ENCODE results near the gene TMEM144. TPM values are rescaled to one million over a fixed set of nuclear protein-coding genes. Genes with fewer than 3 reads are reported as not detected.

The TMEM144 gene
- total and polyA plus RNA-seq, 4 donors: 0.56 to 2.8 (median 1.6) TPM

- no peak overlapping the region for H3K9ac ChIP-seq (ENCODE audit: low read depth in 1 of 2, low read length in 2 of 2)
- H3K27ac ChIP-seq (ENCODE audit: low read depth in 1 of 2, low read length in 2 of 2): no peak overlapping the region
- no peaks in the 10 kb centered on the region for H3K36me3 ChIP-seq (ENCODE audit: control insufficient read depth in 4 of 4, insufficient read depth in 3 of 4, low read depth in 1 of 4, low read length in 3 of 4)
- no peak for TF ChIP-seq FOXA1 (IDR thresholded peaks at IDR 0.05)
- TF ChIP-seq ZBTB33 (IDR thresholded peaks at IDR 0.05): no peak
- TF ChIP-seq JUND (IDR thresholded peaks at IDR 0.05): no peak
- TF ChIP-seq, protein P1, sequence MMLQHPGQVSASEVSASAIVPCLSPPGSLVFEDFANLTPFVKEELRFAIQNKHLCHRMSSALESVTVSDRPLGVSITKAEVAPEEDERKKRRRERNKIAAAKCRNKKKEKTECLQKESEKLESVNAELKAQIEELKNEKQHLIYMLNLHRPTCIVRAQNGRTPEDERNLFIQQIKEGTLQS (IDR thresholded peaks at IDR 0.05): no peak
- DNase-seq (ENCODE audit: low spot score): no peak
- no peak overlapping the region for H3K4me3 ChIP-seq (ENCODE audit: low read depth in 1 of 3, low read length in 3 of 3)
- H3K9me3 ChIP-seq (ENCODE audit: control insufficient read depth in 4 of 4, low read length in 3 of 4): peaks cover 3 to 6% (median 5%) of the 10 kb centered on the region in 4 donors
- no peaks in the 10 kb centered on the region for H3K27me3 ChIP-seq (ENCODE audit: control insufficient read depth in 4 of 4, insufficient read depth in 4 of 4, low read length in 3 of 4)
- no peaks in the 10 kb centered on the region for H3K4me1 ChIP-seq (ENCODE audit: control insufficient read depth in 4 of 4, insufficient read depth in 4 of 4, low read length in 3 of 4)
- WGBS: 88% methylated on average over 6 of the region's 6 CpGs
Observed at GRCh38 chr4:158290912-158291311, 80.6 kb downstream of the TMEM144 start.

- Histone ChIP-seq H3K27me3 (ENCODE audit: control insufficient read depth in 4 of 4, insufficient read depth in 4 of 4, low read length in 3 of 4) (no peaks in the 10 kb centered on the region), H3K9me3 (ENCODE audit: control insufficient read depth in 4 of 4, low read length in 3 of 4) (peaks cover 3 to 6% (median 5%) of the 10 kb centered on the region in 4 donors), H3K9ac (ENCODE audit: low read depth in 1 of 2, low read length in 2 of 2) (no peak overlapping the region), H3K27ac (ENCODE audit: low read depth in 1 of 2, low read length in 2 of 2) (no peak overlapping the region), H3K4me3 (ENCODE audit: low read depth in 1 of 3, low read length in 3 of 3) (no peak overlapping the region), H3K4me1 (ENCODE audit: control insufficient read depth in 4 of 4, insufficient read depth in 4 of 4, low read length in 3 of 4) (no peaks in the 10 kb centered on the region), H3K36me3 (ENCODE audit: control insufficient read depth in 4 of 4, insufficient read depth in 3 of 4, low read depth in 1 of 4, low read length in 3 of 4) (no peaks in the 10 kb centered on the region)
- DNase-seq (ENCODE audit: low spot score): no peak
- 89% methylated on average over 11 of the region's 11 CpGs for WGBS
- no peak for TF ChIP-seq SP1 (IDR thresholded peaks at IDR 0.05)
- no peak for TF ChIP-seq YY1 (IDR thresholded peaks at IDR 0.05)
Observed at GRCh38 chr4:158291334-158292055, 81.2 kb downstream of the TMEM144 start.

- H3K9ac ChIP-seq (ENCODE audit: low read depth in 1 of 2, low read length in 2 of 2): no peak overlapping the region
- no peaks in the 10 kb centered on the region for H3K27me3 ChIP-seq (ENCODE audit: control insufficient read depth in 4 of 4, insufficient read depth in 4 of 4, low read length in 3 of 4)
- no peaks in the 10 kb centered on the region for H3K4me1 ChIP-seq (ENCODE audit: control insufficient read depth in 4 of 4, insufficient read depth in 4 of 4, low read length in 3 of 4)
- H3K4me3 ChIP-seq (ENCODE audit: low read depth in 1 of 3, low read length in 3 of 3): no peak overlapping the region
- 89% methylated on average over 3 of the region's 3 CpGs for WGBS
- H3K9me3 ChIP-seq (ENCODE audit: control insufficient read depth in 4 of 4, low read length in 3 of 4): peaks cover 3 to 6% (median 5%) of the 10 kb centered on the region in 4 donors
- no peak for DNase-seq (ENCODE audit: low spot score)
- TF ChIP-seq MAX (IDR thresholded peaks at IDR 0.05) (no peak), GABPA (IDR thresholded peaks at IDR 0.05 in 1 of 2, conservative IDR thresholded peaks at IDR 0.05 in 1 of 2) (no peak), REST (IDR thresholded peaks at IDR 0.05) (no peak)
- H3K27ac ChIP-seq (ENCODE audit: low read depth in 1 of 2, low read length in 2 of 2): no peak overlapping the region
- H3K36me3 ChIP-seq (ENCODE audit: control insufficient read depth in 4 of 4, insufficient read depth in 3 of 4, low read depth in 1 of 4, low read length in 3 of 4): no peaks in the 10 kb centered on the region
Observed at GRCh38 chr4:158292156-158292555, 81.9 kb downstream of the TMEM144 start.

All from liver (tissue), 9 donors.